ENCODE data around the gene SRR.

SRR gene

GRCh38 chr17:2344528-2344927, 40.8 kb downstream of the SRR start:
- H3K36me3 ChIP-seq (ENCODE audit: insufficient read depth, low read length), result no peaks in the 10 kb centered on the region
- H3K79me2 ChIP-seq (ENCODE audit: control insufficient read depth, insufficient read depth, low read length, unreplicated experiment), result no peaks in the 10 kb centered on the region
- H3K27me3 ChIP-seq (ENCODE audit: insufficient read depth, low read length), result no peaks in the 10 kb centered on the region
- no peak overlapping the region for H2AFZ ChIP-seq (ENCODE audit: low read length, unreplicated experiment)
- peaks cover 5% of the 10 kb centered on the region for H3K4me1 ChIP-seq (ENCODE audit: control insufficient read depth, insufficient read depth, low read length, unreplicated experiment)
- H3K27ac ChIP-seq (ENCODE audit: low read depth, low read length), result no peak overlapping the region
- no peak overlapping the region for H3K4me3 ChIP-seq (ENCODE audit: low read depth, low read length)

GRCh38 chr17:2346475-2346874, 42.7 kb downstream of the SRR start:
- Histone ChIP-seq H3K27ac (ENCODE audit: low read depth, low read length) (no peak overlapping the region), H2AFZ (ENCODE audit: low read length, unreplicated experiment) (no peak overlapping the region), H3K36me3 (ENCODE audit: insufficient read depth, low read length) (no peaks in the 10 kb centered on the region), H3K4me1 (ENCODE audit: control insufficient read depth, insufficient read depth, low read length, unreplicated experiment) (peaks cover 5% of the 10 kb centered on the region), H3K4me3 (ENCODE audit: low read depth, low read length) (no peak overlapping the region), H3K79me2 (ENCODE audit: control insufficient read depth, insufficient read depth, low read length, unreplicated experiment) (no peaks in the 10 kb centered on the region), H3K27me3 (ENCODE audit: insufficient read depth, low read length) (no peaks in the 10 kb centered on the region)

- Histone ChIP-seq H3K79me2 (ENCODE audit: control insufficient read depth, insufficient read depth, low read length, unreplicated experiment) (no peaks in the 10 kb centered on the region), H3K27me3 (ENCODE audit: insufficient read depth, low read length) (no peaks in the 10 kb centered on the region), H3K4me1 (ENCODE audit: control insufficient read depth, insufficient read depth, low read length, unreplicated experiment) (peaks cover 5% of the 10 kb centered on the region), H2AFZ (ENCODE audit: low read length, unreplicated experiment) (no peak overlapping the region), H3K27ac (ENCODE audit: low read depth, low read length) (no peak overlapping the region), H3K36me3 (ENCODE audit: insufficient read depth, low read length) (no peaks in the 10 kb centered on the region), H3K4me3 (ENCODE audit: low read depth, low read length) (no peak overlapping the region)
These were observed 44.3 kb downstream of the SRR start for GRCh38 chr17:2347805-2348685.

GRCh38 chr17:2351269-2351668, 47.5 kb downstream of the SRR start:
- no peak overlapping the region for H3K4me3 ChIP-seq (ENCODE audit: low read depth, low read length)
- H3K27me3 ChIP-seq (ENCODE audit: insufficient read depth, low read length), result no peaks in the 10 kb centered on the region
- H3K27ac ChIP-seq (ENCODE audit: low read depth, low read length), result no peak overlapping the region
- peaks cover 5% of the 10 kb centered on the region for H3K4me1 ChIP-seq (ENCODE audit: control insufficient read depth, insufficient read depth, low read length, unreplicated experiment)
- no peak overlapping the region for H2AFZ ChIP-seq (ENCODE audit: low read length, unreplicated experiment)
- no peaks in the 10 kb centered on the region for H3K36me3 ChIP-seq (ENCODE audit: insufficient read depth, low read length)
- H3K79me2 ChIP-seq (ENCODE audit: control insufficient read depth, insufficient read depth, low read length, unreplicated experiment), result no peaks in the 10 kb centered on the region

GRCh38 chr17:2354311-2354710, 50.6 kb downstream of the SRR start:
- no peaks in the 10 kb centered on the region for H3K79me2 ChIP-seq (ENCODE audit: control insufficient read depth, insufficient read depth, low read length, unreplicated experiment)
- H3K27me3 ChIP-seq (ENCODE audit: insufficient read depth, low read length), result no peaks in the 10 kb centered on the region
- no peak overlapping the region for H3K27ac ChIP-seq (ENCODE audit: low read depth, low read length)
- no peak overlapping the region for H3K4me3 ChIP-seq (ENCODE audit: low read depth, low read length)
- peaks cover 9% of the 10 kb centered on the region for H3K4me1 ChIP-seq (ENCODE audit: control insufficient read depth, insufficient read depth, low read length, unreplicated experiment)
- H3K36me3 ChIP-seq (ENCODE audit: insufficient read depth, low read length), result no peaks in the 10 kb centered on the region
- no peak overlapping the region for H2AFZ ChIP-seq (ENCODE audit: low read length, unreplicated experiment)

GRCh38 chr17:2357237-2357636, 53.5 kb downstream of the SRR start:
- Histone ChIP-seq H3K4me1 (ENCODE audit: control insufficient read depth, insufficient read depth, low read length, unreplicated experiment) (peaks cover 20% of the 10 kb centered on the region), H3K36me3 (ENCODE audit: insufficient read depth, low read length) (no peaks in the 10 kb centered on the region), H3K27me3 (ENCODE audit: insufficient read depth, low read length) (no peaks in the 10 kb centered on the region), H3K4me3 (ENCODE audit: low read depth, low read length) (no peak overlapping the region), H3K27ac (ENCODE audit: low read depth, low read length) (no peak overlapping the region), H2AFZ (ENCODE audit: low read length, unreplicated experiment) (no peak overlapping the region), H3K79me2 (ENCODE audit: control insufficient read depth, insufficient read depth, low read length, unreplicated experiment) (no peaks in the 10 kb centered on the region)

- no peak overlapping the region for H2AFZ ChIP-seq (ENCODE audit: low read length, unreplicated experiment)
- peaks cover 20% of the 10 kb centered on the region for H3K4me1 ChIP-seq (ENCODE audit: control insufficient read depth, insufficient read depth, low read length, unreplicated experiment)
- H3K27ac ChIP-seq (ENCODE audit: low read depth, low read length), result no peak overlapping the region
- H3K27me3 ChIP-seq (ENCODE audit: insufficient read depth, low read length), result no peaks in the 10 kb centered on the region
- H3K4me3 ChIP-seq (ENCODE audit: low read depth, low read length), result no peak overlapping the region
- no peaks in the 10 kb centered on the region for H3K79me2 ChIP-seq (ENCODE audit: control insufficient read depth, insufficient read depth, low read length, unreplicated experiment)
- H3K36me3 ChIP-seq (ENCODE audit: insufficient read depth, low read length), result no peaks in the 10 kb centered on the region
These were observed 54.2 kb downstream of the SRR start for GRCh38 chr17:2357931-2358434.

GRCh38 chr17:2361010-2361760, 57.4 kb downstream of the SRR start:
- H3K27me3 ChIP-seq (ENCODE audit: insufficient read depth, low read length), result no peaks in the 10 kb centered on the region
- no peaks in the 10 kb centered on the region for H3K36me3 ChIP-seq (ENCODE audit: insufficient read depth, low read length)

GRCh38 chr17:2362016-2362415, 58.3 kb downstream of the SRR start:
- H3K79me2 ChIP-seq (ENCODE audit: control insufficient read depth, insufficient read depth, low read length, unreplicated experiment), result no peaks in the 10 kb centered on the region

More at GRCh38 chr17:2361010-2361760, 57.4 kb downstream of the SRR start:
- no peak overlapping the region for H3K4me3 ChIP-seq (ENCODE audit: low read depth, low read length)
- H2AFZ ChIP-seq (ENCODE audit: low read length, unreplicated experiment), result no peak overlapping the region
- peaks cover 20% of the 10 kb centered on the region for H3K4me1 ChIP-seq (ENCODE audit: control insufficient read depth, insufficient read depth, low read length, unreplicated experiment)
- H3K27ac ChIP-seq (ENCODE audit: low read depth, low read length), result no peak overlapping the region
- H3K79me2 ChIP-seq (ENCODE audit: control insufficient read depth, insufficient read depth, low read length, unreplicated experiment), result no peaks in the 10 kb centered on the region

GRCh38 chr17:2362416-2362815, 58.7 kb downstream of the SRR start:
- H3K36me3 ChIP-seq (ENCODE audit: insufficient read depth, low read length), result no peaks in the 10 kb centered on the region
- H3K4me3 ChIP-seq (ENCODE audit: low read depth, low read length), result no peak overlapping the region
- H3K79me2 ChIP-seq (ENCODE audit: control insufficient read depth, insufficient read depth, low read length, unreplicated experiment), result no peaks in the 10 kb centered on the region
- no peak overlapping the region for H2AFZ ChIP-seq (ENCODE audit: low read length, unreplicated experiment)
- H3K27me3 ChIP-seq (ENCODE audit: insufficient read depth, low read length), result no peaks in the 10 kb centered on the region
- peaks cover 20% of the 10 kb centered on the region for H3K4me1 ChIP-seq (ENCODE audit: control insufficient read depth, insufficient read depth, low read length, unreplicated experiment)
- H3K27ac ChIP-seq (ENCODE audit: low read depth, low read length), result no peak overlapping the region

More at GRCh38 chr17:2362016-2362415, 58.3 kb downstream of the SRR start:
- Histone ChIP-seq H3K27ac (ENCODE audit: low read depth, low read length) (no peak overlapping the region), H2AFZ (ENCODE audit: low read length, unreplicated experiment) (no peak overlapping the region), H3K36me3 (ENCODE audit: insufficient read depth, low read length) (no peaks in the 10 kb centered on the region), H3K4me1 (ENCODE audit: control insufficient read depth, insufficient read depth, low read length, unreplicated experiment) (peaks cover 20% of the 10 kb centered on the region), H3K4me3 (ENCODE audit: low read depth, low read length) (no peak overlapping the region), H3K27me3 (ENCODE audit: insufficient read depth, low read length) (no peaks in the 10 kb centered on the region)

Data from ACC112 (cell line).